Stimulated activated memory B cell treated with anti-CD40 and anti-IgM and Interleukin-4, amounts not matched to agents 10 μg/mL and 1 μg/mL and 100 μg/mL, for 72 hours (primary cell): ENCODE results near the gene TPRX1.
"Not testable (repeated sequence)": the region's sequence is repeated elsewhere in the genome, so short reads cannot be mapped to it uniquely, and the experiment has no call there.

Experiments used
- ATAC-seq: fragments of 150-1000 bp; cut with Tn5 transposase; 2 replicates; pipeline ENCODE4 v1.10.0; 2021
- H3K27ac Mint-ChIP-seq: one replicate; pipeline ENCODE4 v1.8.0; 2022; ENCODE audit warnings: mild to moderate bottlenecking, mixed read lengths
- H3K27me3 Mint-ChIP-seq: one replicate; pipeline ENCODE4 v1.8.0; 2022; ENCODE audit warnings: mixed read lengths
- H3K36me3 Mint-ChIP-seq: one replicate; pipeline ENCODE4 v1.8.0; 2022; ENCODE audit warnings: mixed read lengths
- H3K4me1 Mint-ChIP-seq: one replicate; pipeline ENCODE4 v1.8.0; 2022; ENCODE audit warnings: mixed read lengths
- H3K4me3 Mint-ChIP-seq: one replicate; pipeline ENCODE4 v1.8.0; 2022; ENCODE audit warnings: mild to moderate bottlenecking, moderate library complexity, mixed read lengths
- H3K9me3 Mint-ChIP-seq: one replicate; pipeline ENCODE4 v1.8.0; 2022; ENCODE audit warnings: mixed read lengths

TPRX1 gene

DNA sequence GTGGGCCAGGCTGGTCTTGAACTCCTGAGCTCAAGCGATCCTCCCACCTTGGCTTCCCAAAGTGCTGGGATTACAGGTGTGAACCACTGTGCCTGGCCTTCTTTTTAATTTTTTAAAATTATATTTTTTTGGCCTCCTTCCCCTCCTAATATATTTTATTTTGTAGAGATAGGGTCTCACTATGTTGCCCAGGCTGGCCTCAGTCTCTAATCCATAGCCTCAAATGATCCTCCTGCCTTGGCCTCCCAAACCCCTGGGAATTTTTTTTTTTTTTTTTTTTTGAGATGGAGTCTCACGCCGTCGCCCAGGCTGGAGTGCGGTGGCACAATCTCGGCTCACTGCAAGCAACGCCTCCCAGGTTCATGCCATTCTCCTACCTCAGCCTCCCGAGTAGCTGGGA lies 11.9 kb upstream of the TPRX1 start:
- H3K4me3 Mint-ChIP-seq, H3K27ac Mint-ChIP-seq, H3K36me3 Mint-ChIP-seq, ATAC-seq, H3K9me3 Mint-ChIP-seq: not testable (repeated sequence)
- H3K27me3 Mint-ChIP-seq, result peaks cover 60% of the 10 kb centered on the region
- H3K4me1 Mint-ChIP-seq, result peaks cover 11% of the 10 kb centered on the region

DNA sequence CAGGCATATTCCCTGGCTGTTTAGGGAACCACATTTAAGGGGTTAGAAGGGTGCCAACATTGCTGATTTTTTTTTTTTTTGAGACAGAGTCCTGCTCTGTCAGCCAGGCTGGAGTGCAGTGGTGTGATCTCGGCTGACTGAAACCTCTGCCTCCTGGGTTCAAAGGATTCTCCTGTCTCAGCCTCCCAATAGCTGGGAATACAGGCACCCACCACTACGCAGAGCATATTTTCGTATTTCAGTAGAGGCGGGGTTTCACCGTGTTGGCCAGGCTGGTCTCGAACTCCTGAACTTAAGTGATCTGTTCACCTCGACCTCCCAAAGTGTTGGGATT lies 9.6 kb upstream of the TPRX1 start:
- Mint-ChIP-seq H3K36me3 (no peaks in the 10 kb centered on the region), H3K27ac (no peak overlapping the region), H3K27me3 (peaks cover 55% of the 10 kb centered on the region), H3K4me3 (no peak overlapping the region), H3K4me1 (no peaks in the 10 kb centered on the region), H3K9me3 (no peaks in the 10 kb centered on the region)
- no peak for ATAC-seq

DNA sequence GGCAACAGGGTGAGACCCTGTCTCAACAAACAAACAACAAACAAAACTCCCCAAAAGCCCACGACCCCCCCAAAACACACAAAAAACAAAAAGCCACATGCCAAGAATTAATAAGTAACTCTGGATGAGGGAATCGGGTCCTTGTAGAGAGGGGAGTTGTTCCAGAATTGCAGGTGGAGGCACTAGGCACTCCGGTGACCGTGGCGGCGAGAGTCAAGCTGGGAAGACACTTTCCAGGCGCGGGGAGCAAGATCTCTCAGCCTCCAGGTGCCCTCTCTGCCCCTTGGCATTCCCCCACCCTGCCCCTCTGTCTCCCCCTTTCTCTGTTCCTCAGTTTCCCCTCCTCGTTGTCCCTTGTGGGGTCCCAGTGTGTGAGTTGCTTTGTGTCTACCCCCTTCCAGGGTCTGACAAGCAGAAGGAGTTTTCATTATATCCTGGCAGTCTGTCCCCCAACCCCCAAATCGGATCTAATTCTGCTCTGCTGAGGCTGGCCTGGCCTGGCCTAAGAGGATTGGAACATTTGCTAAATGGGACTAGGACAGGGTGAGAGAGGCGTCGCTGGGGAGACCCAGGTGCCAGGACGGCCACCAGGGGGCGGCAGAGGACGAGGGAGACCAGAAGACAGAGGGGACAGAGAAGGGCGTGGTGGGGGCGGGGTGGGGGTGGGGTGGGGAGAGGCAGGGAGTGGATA lies 9.1 kb upstream of the TPRX1 start:
- H3K4me1 Mint-ChIP-seq, result no peaks in the 10 kb centered on the region
- H3K9me3 Mint-ChIP-seq, result no peaks in the 10 kb centered on the region
- H3K4me3 Mint-ChIP-seq, result no peak overlapping the region
- peaks cover 50% of the 10 kb centered on the region for H3K27me3 Mint-ChIP-seq
- peak; percentile 62 for ATAC-seq
- H3K27ac Mint-ChIP-seq, result no peak overlapping the region
- H3K36me3 Mint-ChIP-seq, result no peaks in the 10 kb centered on the region

GRCh38 chr19:47806435-47806834 lies 2.1 kb upstream of the TPRX1 start:
- ATAC-seq, result no peak
- Mint-ChIP-seq H3K4me1 (no peaks in the 10 kb centered on the region), H3K27me3 (peaks cover 18% of the 10 kb centered on the region), H3K36me3 (no peaks in the 10 kb centered on the region), H3K27ac (no peak overlapping the region), H3K9me3 (peaks cover 3% of the 10 kb centered on the region), H3K4me3 (no peak overlapping the region)

DNA sequence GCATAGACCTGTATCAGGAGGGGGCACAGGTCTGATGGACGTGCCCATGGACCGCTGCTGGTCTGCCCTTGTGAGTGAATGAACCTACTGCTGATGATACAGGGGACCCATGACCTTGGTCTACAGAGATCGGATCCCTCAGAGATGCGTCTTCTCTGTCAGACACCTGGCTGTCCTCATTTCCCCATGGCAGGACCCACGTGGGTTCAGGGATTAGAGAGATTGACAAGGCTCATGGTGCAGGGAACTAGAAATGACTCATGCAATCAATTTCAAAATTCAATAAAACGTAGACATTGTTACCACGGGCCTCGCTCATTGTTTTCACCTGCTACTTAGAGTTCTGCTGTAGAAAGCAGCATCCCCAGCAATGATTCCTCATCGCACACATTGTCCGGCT lies 962 bp upstream of the TPRX1 start:
- Mint-ChIP-seq H3K4me1 (no peaks in the 10 kb centered on the region), H3K4me3 (no peak overlapping the region), H3K27ac (no peak overlapping the region), H3K36me3 (no peaks in the 10 kb centered on the region), H3K9me3 (peaks cover 5% of the 10 kb centered on the region), H3K27me3 (peaks cover 11% of the 10 kb centered on the region)
- ATAC-seq, result no peak

DNA sequence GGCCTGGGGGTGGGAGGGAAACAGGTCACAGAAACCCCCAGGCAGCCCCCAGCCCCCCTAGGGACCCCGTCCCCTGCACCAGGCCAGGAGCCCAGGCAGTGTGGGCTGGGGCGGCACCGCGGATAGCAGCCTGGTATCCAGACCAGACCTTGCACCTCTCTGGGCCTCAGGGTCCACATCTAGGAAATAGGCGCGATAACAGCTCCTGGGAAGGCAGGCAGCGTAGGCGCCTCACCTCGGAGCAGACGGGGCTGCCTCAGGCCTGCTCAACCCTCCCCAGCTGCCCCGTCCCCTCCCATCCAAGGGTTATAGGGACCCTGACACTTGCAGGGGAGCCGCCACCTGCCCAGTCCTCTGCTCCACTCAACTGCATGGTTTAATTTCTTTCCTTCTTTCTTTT lies 680 bp downstream of the TPRX1 start:
- H3K4me3 Mint-ChIP-seq, H3K27me3 Mint-ChIP-seq, H3K9me3 Mint-ChIP-seq, H3K4me1 Mint-ChIP-seq, ATAC-seq, H3K36me3 Mint-ChIP-seq, H3K27ac Mint-ChIP-seq: not testable (repeated sequence)

DNA sequence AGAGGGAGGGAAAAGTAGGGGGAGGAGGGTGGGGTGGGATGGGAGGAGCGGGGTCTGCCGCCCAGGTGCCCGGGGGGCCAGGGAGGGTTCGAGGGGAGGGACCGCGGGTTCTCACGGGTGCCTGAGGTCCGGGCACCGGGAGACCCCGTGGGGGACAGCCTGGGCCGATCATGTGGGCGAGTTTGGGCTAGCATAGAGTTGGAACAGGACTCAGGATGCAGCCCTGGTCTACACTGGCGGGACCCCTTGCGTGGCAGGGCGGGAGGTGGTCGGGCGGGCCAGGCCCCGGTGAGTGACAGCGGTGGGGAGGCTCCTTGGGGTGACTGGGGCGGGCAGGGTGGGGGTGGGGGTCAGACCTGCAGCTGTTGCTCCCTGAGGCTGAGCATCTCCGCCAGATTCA lies 1.2 kb downstream of the TPRX1 start:
- H3K4me1 Mint-ChIP-seq, H3K4me3 Mint-ChIP-seq, H3K36me3 Mint-ChIP-seq, H3K9me3 Mint-ChIP-seq, H3K27ac Mint-ChIP-seq: not testable (repeated sequence)
- ATAC-seq, result peak; percentile 43
- H3K27me3 Mint-ChIP-seq, result peaks cover 12% of the 10 kb centered on the region

GRCh38 chr19:47802521-47803043 lies 1.8 kb downstream of the TPRX1 start:
- Mint-ChIP-seq H3K4me1 (no peaks in the 10 kb centered on the region), H3K4me3 (no peak overlapping the region), H3K27ac (no peak overlapping the region), H3K9me3 (peaks cover 5% of the 10 kb centered on the region), H3K27me3 (peaks cover 18% of the 10 kb centered on the region), H3K36me3 (no peaks in the 10 kb centered on the region)
- ATAC-seq, result no peak

GRCh38 chr19:47801270-47801669 lies 3.1 kb downstream of the TPRX1 start:
- Mint-ChIP-seq H3K27ac (no peak overlapping the region), H3K9me3 (peaks cover 5% of the 10 kb centered on the region), H3K27me3 (peaks cover 22% of the 10 kb centered on the region)

DNA sequence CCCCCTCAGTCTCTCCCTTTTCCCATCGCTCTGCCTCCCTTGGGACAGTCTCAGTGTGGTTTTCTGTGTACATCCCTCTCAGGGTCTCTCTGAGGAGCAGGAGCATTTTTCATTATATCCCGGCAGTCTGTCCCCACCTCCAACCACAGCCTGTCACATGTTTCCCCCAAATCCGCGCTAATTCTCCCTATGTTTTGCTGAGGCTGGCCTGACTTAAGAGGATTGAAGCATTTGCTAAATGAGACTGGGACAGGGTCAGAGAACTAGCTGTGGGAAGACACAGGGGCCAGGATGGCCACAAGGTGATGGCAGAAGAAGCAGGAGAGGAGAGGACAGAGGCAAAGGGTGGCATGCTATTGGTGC lies 5.5 kb downstream of the TPRX1 start:
- Mint-ChIP-seq H3K9me3 (peaks cover 5% of the 10 kb centered on the region), H3K27ac (no peak overlapping the region), H3K27me3 (peaks cover 32% of the 10 kb centered on the region), H3K36me3 (no peaks in the 10 kb centered on the region), H3K4me3 (no peak overlapping the region), H3K4me1 (no peaks in the 10 kb centered on the region)
- ATAC-seq, result no peak

More at GRCh38 chr19:47801270-47801669, 3.1 kb downstream of the TPRX1 start:
- Mint-ChIP-seq H3K36me3 (no peaks in the 10 kb centered on the region), H3K4me1 (no peaks in the 10 kb centered on the region), H3K4me3 (no peak overlapping the region)
- ATAC-seq, result no peak

DNA sequence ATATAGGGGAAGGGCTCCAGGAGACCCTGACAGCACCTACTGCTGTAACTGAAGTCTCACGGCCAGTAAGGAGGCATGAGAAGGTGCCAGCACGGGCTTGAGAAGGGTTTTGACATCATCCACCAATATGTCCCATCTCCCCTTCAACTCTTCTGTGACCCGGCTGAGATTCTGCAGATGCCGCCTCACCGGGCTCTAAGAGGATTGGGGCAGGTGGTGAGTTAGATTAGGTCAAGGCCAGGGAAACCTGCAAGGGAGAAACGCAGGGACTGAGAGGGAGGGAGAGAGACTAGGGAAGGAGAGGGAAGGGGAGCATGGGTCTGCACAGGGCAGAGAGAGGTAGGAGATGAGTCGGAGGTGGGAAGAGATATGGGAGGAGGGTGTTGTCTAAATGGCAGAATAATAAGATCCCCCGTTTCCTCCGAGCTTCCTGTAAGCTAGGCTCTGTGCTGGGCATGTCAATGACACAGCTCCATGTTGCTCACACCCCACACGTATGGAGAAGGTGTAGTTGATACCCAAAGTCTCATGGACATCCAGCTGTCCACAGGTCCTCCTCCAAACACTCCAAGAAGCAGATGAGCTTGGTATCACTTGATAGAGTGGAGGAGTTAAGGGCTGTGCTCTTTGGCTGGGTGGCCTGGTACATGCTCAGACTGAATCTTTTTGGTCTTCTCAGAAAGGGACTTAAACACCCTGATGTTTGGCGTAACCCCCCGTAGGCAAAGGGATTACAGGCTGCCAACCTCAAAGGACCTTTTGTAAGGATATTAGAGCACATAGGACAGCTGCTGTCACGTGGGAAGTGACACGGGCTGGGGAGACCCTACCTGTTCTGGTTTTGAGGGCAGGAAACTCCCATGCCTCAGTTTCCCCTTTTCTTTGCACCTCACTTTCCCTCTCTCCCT lies 6.1 kb downstream of the TPRX1 start:
- Mint-ChIP-seq H3K27ac (no peak overlapping the region), H3K27me3 (peaks cover 32% of the 10 kb centered on the region), H3K9me3 (peaks cover 5% of the 10 kb centered on the region), H3K36me3 (no peaks in the 10 kb centered on the region), H3K4me3 (no peak overlapping the region), H3K4me1 (no peaks in the 10 kb centered on the region)
- ATAC-seq, result no peak

DNA sequence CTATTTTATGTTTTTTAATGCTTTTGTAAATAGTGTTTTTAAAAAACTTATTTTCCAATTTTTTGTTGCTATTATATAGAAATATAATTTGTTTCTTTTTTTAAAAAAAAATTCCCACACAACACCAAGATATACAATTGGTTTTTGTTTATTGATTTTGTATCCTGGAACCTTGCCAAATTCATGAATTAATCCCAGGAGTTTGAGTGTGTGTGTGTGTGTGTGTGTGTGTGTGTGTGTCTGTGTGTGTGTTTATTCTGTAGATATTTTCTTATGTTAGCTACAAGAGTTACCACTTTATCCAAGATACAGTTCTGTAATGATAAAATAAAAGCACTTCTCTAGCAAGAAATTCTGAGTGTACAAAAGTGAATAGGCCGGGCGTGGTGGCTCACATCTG lies 7.6 kb downstream of the TPRX1 start:
- H3K27ac Mint-ChIP-seq, result no peak overlapping the region
- peaks cover 32% of the 10 kb centered on the region for H3K27me3 Mint-ChIP-seq
- no peaks in the 10 kb centered on the region for H3K4me1 Mint-ChIP-seq
- no peak overlapping the region for H3K4me3 Mint-ChIP-seq
- H3K9me3 Mint-ChIP-seq, result peaks cover 5% of the 10 kb centered on the region
- no peak for ATAC-seq
- H3K36me3 Mint-ChIP-seq, result no peaks in the 10 kb centered on the region

DNA sequence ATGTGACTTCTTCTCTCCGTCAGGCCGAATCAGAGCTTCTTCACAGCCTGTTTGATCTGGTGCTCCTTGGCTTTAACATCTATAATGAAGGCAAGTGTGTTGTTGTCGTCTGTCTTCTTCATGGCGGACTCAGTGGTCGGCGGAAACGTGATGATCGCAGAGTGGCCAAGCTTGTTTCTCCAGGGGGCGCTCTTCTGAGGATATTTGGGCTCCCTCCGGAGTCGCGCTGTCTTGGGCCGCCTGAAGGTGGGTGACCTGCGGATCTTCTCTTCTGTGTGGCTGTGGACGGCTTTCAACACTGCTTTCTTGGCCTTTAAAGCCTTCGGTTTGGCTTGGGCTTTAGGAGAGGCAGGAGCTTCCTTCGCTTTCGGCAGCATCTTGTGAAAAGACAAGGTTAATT lies 9.8 kb downstream of the TPRX1 start:
- Mint-ChIP-seq H3K4me3 (no peak overlapping the region), H3K4me1 (no peaks in the 10 kb centered on the region), H3K9me3 (no peaks in the 10 kb centered on the region)

DNA sequence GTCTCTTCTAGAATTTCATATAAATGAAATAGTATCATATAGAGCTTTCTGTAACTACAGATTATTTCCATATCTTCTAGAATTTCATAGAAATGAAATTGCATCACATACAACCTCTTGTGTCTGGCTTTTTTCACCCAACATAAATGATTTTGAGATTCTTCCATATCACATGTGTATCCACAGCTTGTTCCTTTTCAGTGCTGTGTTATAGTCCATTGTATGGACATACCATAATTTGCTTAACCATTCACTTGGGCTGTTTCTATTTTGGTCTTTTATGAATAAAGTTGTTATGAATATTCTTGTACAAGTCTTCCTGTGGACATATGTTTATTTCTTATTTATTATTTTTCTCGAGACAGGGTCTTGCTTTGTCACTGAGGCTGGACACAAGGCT lies 11.7 kb downstream of the TPRX1 start:
- Mint-ChIP-seq H3K27ac (no peak overlapping the region), H3K27me3 (peaks cover 27% of the 10 kb centered on the region), H3K36me3 (no peaks in the 10 kb centered on the region), H3K4me1 (peaks cover 5% of the 10 kb centered on the region), H3K4me3 (no peak overlapping the region), H3K9me3 (no peaks in the 10 kb centered on the region)
- ATAC-seq, result no peak

More for the DNA sequence above, 9.8 kb downstream of the TPRX1 start:
- H3K36me3 Mint-ChIP-seq, result no peaks in the 10 kb centered on the region
- H3K27me3 Mint-ChIP-seq, result peaks cover 44% of the 10 kb centered on the region
- no peak for ATAC-seq
- H3K27ac Mint-ChIP-seq, result no peak overlapping the region

DNA sequence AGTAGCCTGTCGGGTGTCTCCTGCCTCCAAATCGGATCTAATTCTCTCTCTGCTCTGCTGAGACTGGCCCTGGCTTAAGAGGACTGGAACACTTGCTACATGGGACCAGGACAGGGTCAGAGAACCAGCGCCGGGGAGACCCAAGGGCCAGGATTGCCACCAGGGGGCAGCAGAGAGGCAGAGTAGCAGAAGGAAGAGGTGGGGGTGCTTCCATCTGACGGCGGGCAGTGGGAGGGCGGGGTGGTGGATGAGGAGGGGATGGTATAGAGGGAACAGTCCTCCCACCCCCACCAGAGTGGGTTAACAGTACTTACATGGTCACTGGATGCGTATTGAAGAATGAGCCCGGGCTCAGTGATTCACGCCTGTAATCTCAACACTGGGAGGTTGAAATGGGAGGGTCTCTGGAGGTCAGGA lies 13.9 kb downstream of the TPRX1 start:
- H3K27me3 Mint-ChIP-seq, result peaks cover 14% of the 10 kb centered on the region
- H3K9me3 Mint-ChIP-seq, result no peaks in the 10 kb centered on the region
- H3K27ac Mint-ChIP-seq, result no peak overlapping the region
- ATAC-seq, result peak; percentile 66
- peaks cover 5% of the 10 kb centered on the region for H3K4me1 Mint-ChIP-seq
- peaks cover 5% of the 10 kb centered on the region for H3K36me3 Mint-ChIP-seq
- H3K4me3 Mint-ChIP-seq, result no peak overlapping the region

GRCh38 chr19:47789811-47790210 lies 14.5 kb downstream of the TPRX1 start:
- H3K36me3 Mint-ChIP-seq, H3K4me3 Mint-ChIP-seq, ATAC-seq, H3K4me1 Mint-ChIP-seq, H3K9me3 Mint-ChIP-seq, H3K27ac Mint-ChIP-seq: not testable (repeated sequence)
- peaks cover 12% of the 10 kb centered on the region for H3K27me3 Mint-ChIP-seq
